Glutamatergic neuron (in vitro differentiated cells): ENCODE results near the gene UCK2. TPM values are rescaled to one million over a fixed set of nuclear protein-coding genes. Genes with fewer than 3 reads are reported as not detected.

ENCODE experiments used
- DNase-seq: peaks from one replicate; pipeline ENCODE4 v3.0.0; 2022
- H3K27ac Mint-ChIP-seq: one replicate; pipeline ENCODE4 v1.8.0; 2020; ENCODE audit warnings: mild to moderate bottlenecking, mixed read lengths, inconsistent platforms; ENCODE audit not compliant: unreplicated experiment
- H3K27me3 Mint-ChIP-seq: one replicate; pipeline ENCODE4 v1.8.0; 2020; ENCODE audit warnings: mild to moderate bottlenecking, moderate library complexity, mixed read lengths, inconsistent platforms; ENCODE audit not compliant: unreplicated experiment
- H3K36me3 Mint-ChIP-seq: one replicate; pipeline ENCODE4 v1.8.0; 2020; ENCODE audit warnings: mild to moderate bottlenecking, mixed read lengths, inconsistent platforms; ENCODE audit not compliant: unreplicated experiment
- H3K4me1 Mint-ChIP-seq: one replicate; pipeline ENCODE4 v1.8.0; 2020; ENCODE audit warnings: mild to moderate bottlenecking, low read depth, mixed read lengths, inconsistent platforms; ENCODE audit not compliant: unreplicated experiment
- H3K4me3 Mint-ChIP-seq: one replicate; pipeline ENCODE4 v1.8.0; 2020; ENCODE audit warnings: mild to moderate bottlenecking, mixed read lengths, inconsistent platforms; ENCODE audit not compliant: unreplicated experiment
- H3K9me3 Mint-ChIP-seq: one replicate; pipeline ENCODE4 v1.8.0; 2020; ENCODE audit warnings: mild to moderate bottlenecking, moderate library complexity, mixed read lengths, inconsistent platforms; ENCODE audit not compliant: unreplicated experiment
- CTCF ChIP-seq: fragments of 200-600 bp; sonication (generic); IDR thresholded peaks from one replicate; pipeline ENCODE4 v1.5.0; 2021; ENCODE audit not compliant: partially characterized antibody, unreplicated experiment
- total RNA-seq: library from RNA; stranded (reverse); fragmentation: NEBNext Ultra II Directional; extraction: Animal tissue kit (Norgen Biotek cat#: 25700); gene quantifications from one replicate; pipeline ENCODE4 v1.2.1, GENCODE V29; 2021; ENCODE audit not compliant: unreplicated experiment

Gene UCK2
- total RNA-seq, 1 donor from 2014 or later: 29.9 TPM

GRCh38 chr1:165942927-165943597 is 115.6 kb downstream of the UCK2 start:
- no peak for DNase-seq
- Mint-ChIP-seq H3K9me3 (no peaks in the 10 kb centered on the region), H3K36me3 (no peaks in the 10 kb centered on the region), H3K27me3 (no peaks in the 10 kb centered on the region), H3K27ac (no peak overlapping the region), H3K4me3 (no peak overlapping the region), H3K4me1 (peaks cover 10% of the 10 kb centered on the region)
- TF ChIP-seq CTCF: no peak

- no peak overlapping the region for H3K4me3 Mint-ChIP-seq
- H3K9me3 Mint-ChIP-seq: no peaks in the 10 kb centered on the region
- no peak overlapping the region for H3K27ac Mint-ChIP-seq
- peaks cover 10% of the 10 kb centered on the region for H3K4me1 Mint-ChIP-seq
- H3K27me3 Mint-ChIP-seq: no peaks in the 10 kb centered on the region
- H3K36me3 Mint-ChIP-seq: no peaks in the 10 kb centered on the region
- no peak for DNase-seq
- no peak for TF ChIP-seq CTCF
Measured at GRCh38 chr1:165945911-165946310, 118.5 kb downstream of the UCK2 start.

GRCh38 chr1:165947797-165948455 is 120.5 kb downstream of the UCK2 start:
- no peaks in the 10 kb centered on the region for H3K9me3 Mint-ChIP-seq
- H3K36me3 Mint-ChIP-seq: no peaks in the 10 kb centered on the region

GRCh38 chr1:165949335-165950130 is 122.1 kb downstream of the UCK2 start:
- H3K4me1 Mint-ChIP-seq: peaks cover 3% of the 10 kb centered on the region
- TF ChIP-seq CTCF: no peak
- no peaks in the 10 kb centered on the region for H3K36me3 Mint-ChIP-seq
- no peak overlapping the region for H3K27ac Mint-ChIP-seq
- H3K4me3 Mint-ChIP-seq: no peak overlapping the region
- no peaks in the 10 kb centered on the region for H3K27me3 Mint-ChIP-seq
- DNase-seq: no peak
- no peaks in the 10 kb centered on the region for H3K9me3 Mint-ChIP-seq

More at GRCh38 chr1:165947797-165948455, 120.5 kb downstream of the UCK2 start:
- TF ChIP-seq CTCF: no peak
- Mint-ChIP-seq H3K27ac (no peak overlapping the region), H3K27me3 (no peaks in the 10 kb centered on the region), H3K4me1 (no peaks in the 10 kb centered on the region), H3K4me3 (no peak overlapping the region)
- no peak for DNase-seq

- peak overlapping the region; percentile 81 for H3K27ac Mint-ChIP-seq
- H3K4me1 Mint-ChIP-seq: peaks cover 26% of the 10 kb centered on the region
- H3K36me3 Mint-ChIP-seq: no peaks in the 10 kb centered on the region
- no peak for TF ChIP-seq CTCF
- H3K4me3 Mint-ChIP-seq: no peak overlapping the region
- H3K27me3 Mint-ChIP-seq: peaks cover 8% of the 10 kb centered on the region
- peaks cover 6% of the 10 kb centered on the region for H3K9me3 Mint-ChIP-seq
- DNase-seq: peak; percentile 79
Measured at GRCh38 chr1:165954940-165955339, 127.5 kb downstream of the UCK2 start.
